Stimulated activated CD4-positive, alpha-beta T cell treated with anti-CD3 and anti-CD28 coated beads, Interleukin-1b, Interleukin-23, amount 100 ng/mL, for 4 hours (primary cell): ENCODE results near the gene NDP.

ENCODE experiments used
- DNase-seq, 2 donors: peaks; one replicate each; pipeline ENCODE4 v3.0.0-alpha.2; 2020; ENCODE audit warnings: low read depth in 2 of 2

Gene NDP

GRCh38 chrX:43973249-43974099 is at the start of gene NDP:
Gene NDP (minus strand): TSS chrX:43973390. CDS start chrX:43958645, 14,745 bp downstream.
- DNase-seq: no peak

- DNase-seq: no peak
Observed at GRCh38 chrX:44022964-44023363, 49.8 kb upstream of the NDP start.

GRCh38 chrX:44020693-44021092 is 47.5 kb upstream of the NDP start:
- no peak for DNase-seq

GRCh38 chrX:44019911-44020310 is 46.7 kb upstream of the NDP start:
- no peak for DNase-seq

GRCh38 chrX:44017676-44018075 is 44.5 kb upstream of the NDP start:
- DNase-seq: no peak

GRCh38 chrX:44016906-44017305 is 43.7 kb upstream of the NDP start:
- no peak for DNase-seq

GRCh38 chrX:44012484-44013096 is 39.4 kb upstream of the NDP start:
- peak in 1 of 2 donors; percentile 9 for DNase-seq

- no peak for DNase-seq
Observed at GRCh38 chrX:44011506-44011905, 38.3 kb upstream of the NDP start.

GRCh38 chrX:44010626-44011025 is 37.4 kb upstream of the NDP start:
- no peak for DNase-seq

GRCh38 chrX:44006081-44006480 is 32.9 kb upstream of the NDP start:
- DNase-seq: no peak

- DNase-seq: no peak
Observed at GRCh38 chrX:44003975-44004374, 30.8 kb upstream of the NDP start.

- DNase-seq: no peak
Observed at GRCh38 chrX:44002567-44002966, 29.4 kb upstream of the NDP start.

- DNase-seq: no peak
Observed at GRCh38 chrX:43998374-43998773, 25.2 kb upstream of the NDP start.

- DNase-seq: no peak
Observed at GRCh38 chrX:43996491-43996890, 23.3 kb upstream of the NDP start.

GRCh38 chrX:43986083-43986482 is 12.9 kb upstream of the NDP start:
- no peak for DNase-seq

- DNase-seq: no peak
Observed at GRCh38 chrX:43985511-43985910, 12.3 kb upstream of the NDP start.

- no peak for DNase-seq
Observed at GRCh38 chrX:43978226-43978625, 5.0 kb upstream of the NDP start.

- DNase-seq: no peak
Observed at GRCh38 chrX:43976205-43976604, 3.0 kb upstream of the NDP start.

- DNase-seq: no peak
Observed at GRCh38 chrX:43975796-43976195, 2.6 kb upstream of the NDP start.

GRCh38 chrX:43974741-43975465 is 1.7 kb upstream of the NDP start:
- DNase-seq: no peak

GRCh38 chrX:43974100-43974475 is 898 bp upstream of the NDP start:
- DNase-seq: no peak
